ENCODE results near the gene CDK14.

Gene CDK14

GRCh38 chr7:91034459-91035368, 438.6 kb downstream of the CDK14 start:
- no peaks in the 10 kb centered on the region for H3K9me3 Mint-ChIP-seq
- peaks cover 30% of the 10 kb centered on the region for H3K4me1 Mint-ChIP-seq
- no peaks in the 10 kb centered on the region for H3K27me3 Mint-ChIP-seq (ENCODE audit: low read depth)
- peak overlapping the region in 1 of 3 experiments; percentile 17 for H3K27ac Mint-ChIP-seq
- H3K36me3 Mint-ChIP-seq (ENCODE audit: low read depth): peaks cover 9% of the 10 kb centered on the region
- no peak overlapping the region for H3K4me3 Mint-ChIP-seq
- peak; percentile 65 to 75 (median 73) for TF ChIP-seq CTCF (IDR thresholded peaks at IDR 0.05; ENCODE audit: unreplicated experiment in 3 of 3)

GRCh38 chr7:91039033-91039432, 442.9 kb downstream of the CDK14 start:
- TF ChIP-seq CTCF (IDR thresholded peaks at IDR 0.05; ENCODE audit: unreplicated experiment in 3 of 3): no peak
- Mint-ChIP-seq H3K4me3 (no peak overlapping the region), H3K36me3 (ENCODE audit: low read depth) (peaks cover 3% of the 10 kb centered on the region), H3K27ac (no peak overlapping the region), H3K9me3 (no peaks in the 10 kb centered on the region), H3K27me3 (ENCODE audit: low read depth) (no peaks in the 10 kb centered on the region), H3K4me1 (peaks cover 43% of the 10 kb centered on the region)

- no peak overlapping the region for H3K4me3 Mint-ChIP-seq
- H3K27ac Mint-ChIP-seq: peak overlapping the region in 2 of 3 experiments; percentile 1 to 45
- peaks cover 3% of the 10 kb centered on the region for H3K36me3 Mint-ChIP-seq (ENCODE audit: low read depth)
Observed at GRCh38 chr7:91041141-91041540, 445.0 kb downstream of the CDK14 start.

GRCh38 chr7:91041901-91042484, 445.9 kb downstream of the CDK14 start:
- Mint-ChIP-seq H3K9me3 (no peaks in the 10 kb centered on the region), H3K27me3 (ENCODE audit: low read depth) (no peaks in the 10 kb centered on the region), H3K36me3 (ENCODE audit: low read depth) (peaks cover 3% of the 10 kb centered on the region), H3K4me3 (no peak overlapping the region), H3K4me1 (peaks cover 37% of the 10 kb centered on the region), H3K27ac (peak overlapping the region in 2 of 3 experiments; percentile 1 to 11)
- no peak for TF ChIP-seq CTCF (IDR thresholded peaks at IDR 0.05; ENCODE audit: unreplicated experiment in 3 of 3)

More at GRCh38 chr7:91041141-91041540, 445.0 kb downstream of the CDK14 start:
- Mint-ChIP-seq H3K9me3 (no peaks in the 10 kb centered on the region), H3K27me3 (ENCODE audit: low read depth) (no peaks in the 10 kb centered on the region), H3K4me1 (peaks cover 38% of the 10 kb centered on the region)
- TF ChIP-seq CTCF (IDR thresholded peaks at IDR 0.05; ENCODE audit: unreplicated experiment in 3 of 3): no peak

GRCh38 chr7:91043186-91043585, 447.1 kb downstream of the CDK14 start:
- H3K4me3 Mint-ChIP-seq: no peak overlapping the region
- TF ChIP-seq CTCF (IDR thresholded peaks at IDR 0.05; ENCODE audit: unreplicated experiment in 3 of 3): no peak

More at GRCh38 chr7:91043186-91043585, 447.1 kb downstream of the CDK14 start:
- Mint-ChIP-seq H3K36me3 (ENCODE audit: low read depth) (peaks cover 3% of the 10 kb centered on the region), H3K9me3 (no peaks in the 10 kb centered on the region), H3K27ac (peak overlapping the region; percentile 35 to 72 (median 58)), H3K27me3 (ENCODE audit: low read depth) (no peaks in the 10 kb centered on the region), H3K4me1 (peaks cover 36% of the 10 kb centered on the region)

Measured in nephron (organoid).